AML-193 (cell line): Measurements from ENCODE around the gene DACH1.

ENCODE experiments used
- DNase-seq, 2 experiments: peaks; one replicate each; lab custom pipeline; 2025; lab: John Stamatoyannopoulos, UW

DACH1 gene

DNA sequence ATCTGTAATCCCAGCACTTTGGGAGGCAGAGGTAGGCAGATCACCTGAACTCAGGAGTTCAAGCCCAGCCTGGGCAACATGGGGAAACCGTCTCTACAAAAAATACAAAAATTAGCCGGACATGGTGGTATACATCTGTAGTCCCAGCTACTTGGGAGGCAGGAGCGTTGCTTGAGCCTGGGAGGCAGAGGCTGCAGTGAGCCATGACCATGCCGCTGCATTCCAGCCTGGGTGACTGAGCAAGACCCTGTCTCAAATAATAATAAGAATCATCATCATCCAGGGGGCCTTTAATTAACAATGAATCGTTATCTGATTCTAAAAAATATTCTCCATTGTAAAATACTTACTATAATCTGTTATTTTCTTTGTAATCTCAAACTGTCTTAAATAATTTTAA lies 283.4 kb downstream of the DACH1 start:
- no peak for DNase-seq

DNA sequence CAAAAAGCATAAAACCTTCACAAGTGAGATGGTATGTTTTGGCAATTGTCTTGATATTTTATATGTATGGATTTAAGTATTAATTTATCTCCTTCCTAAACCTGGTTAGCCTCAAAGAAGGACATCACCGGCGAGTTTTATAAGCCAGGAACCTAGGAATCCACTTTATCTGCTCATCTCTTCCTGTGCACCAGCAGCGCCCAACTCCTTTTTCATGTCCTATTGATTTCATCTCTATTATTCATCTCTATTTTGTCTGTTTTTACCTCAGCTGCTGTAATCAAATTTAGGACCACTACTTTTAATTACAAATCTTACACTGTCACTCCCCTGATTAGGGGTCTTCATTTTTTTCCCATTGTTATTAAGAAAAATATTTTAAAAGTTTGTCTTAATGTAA lies 286.4 kb downstream of the DACH1 start:
- DNase-seq = no peak

DNA sequence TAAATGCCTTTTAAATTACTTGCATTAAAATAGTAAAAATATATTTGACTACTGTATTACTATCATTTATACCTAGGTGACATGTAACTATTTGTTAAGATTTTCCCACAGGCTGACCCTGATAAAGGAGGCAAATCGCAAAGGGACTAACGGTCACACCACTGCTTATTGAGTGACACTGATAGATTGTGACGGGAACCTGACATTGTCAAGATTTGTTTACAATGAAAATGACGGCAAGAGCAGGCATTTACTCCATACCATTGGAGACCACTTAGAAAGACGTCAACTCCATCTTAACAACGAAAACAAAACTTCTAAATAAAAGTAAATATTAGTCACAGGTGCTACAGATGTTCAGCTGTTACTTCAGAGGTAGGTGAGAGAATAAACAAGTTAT lies 289.0 kb downstream of the DACH1 start:
- no peak for DNase-seq

GRCh38 chr13:71577127-71577526 lies 289.9 kb downstream of the DACH1 start:
- DNase-seq = no peak

- DNase-seq = no peak
Measured at GRCh38 chr13:71576571-71576970, 290.4 kb downstream of the DACH1 start.

DNA sequence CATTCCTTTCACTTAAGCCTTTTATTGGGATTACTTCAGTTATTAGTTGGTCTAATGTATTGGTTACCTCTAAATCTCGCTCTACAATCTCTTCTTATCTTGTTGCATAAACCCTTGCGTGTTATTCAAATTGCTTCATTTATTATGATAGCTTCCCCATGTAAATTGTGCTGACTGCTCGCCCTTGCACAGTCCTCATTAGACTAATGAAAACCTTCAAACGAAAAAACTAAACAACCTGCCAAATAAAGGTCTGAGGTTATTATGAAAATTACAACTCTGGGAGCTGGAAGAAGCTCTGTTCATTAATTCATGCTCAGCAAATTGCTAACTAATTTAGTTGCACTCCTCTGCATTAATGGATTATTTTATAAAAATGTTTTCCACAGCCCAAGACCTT lies 320.1 kb downstream of the DACH1 start:
- no peak for DNase-seq

- DNase-seq = no peak
Measured at GRCh38 chr13:71540098-71540497, 326.9 kb downstream of the DACH1 start.

DNA sequence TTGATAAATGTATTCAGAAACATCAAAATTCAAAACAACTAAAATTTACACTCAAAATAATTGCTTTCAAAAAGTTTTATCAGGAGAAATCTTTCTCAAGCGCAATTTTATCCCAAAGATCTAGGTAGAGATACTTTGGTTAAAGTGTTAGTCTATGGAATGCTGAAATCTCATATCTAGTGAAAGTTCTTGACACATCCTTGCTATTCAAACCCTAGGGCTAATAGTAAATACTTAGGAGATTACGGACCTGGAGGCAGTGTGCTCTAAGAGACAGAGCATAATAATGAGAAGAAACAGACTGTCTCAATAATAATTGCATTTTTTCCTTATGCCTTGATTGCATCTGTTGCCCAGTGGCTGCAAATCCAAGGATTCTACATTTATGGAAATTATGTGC lies 330.8 kb downstream of the DACH1 start:
- no peak for DNase-seq

DNA sequence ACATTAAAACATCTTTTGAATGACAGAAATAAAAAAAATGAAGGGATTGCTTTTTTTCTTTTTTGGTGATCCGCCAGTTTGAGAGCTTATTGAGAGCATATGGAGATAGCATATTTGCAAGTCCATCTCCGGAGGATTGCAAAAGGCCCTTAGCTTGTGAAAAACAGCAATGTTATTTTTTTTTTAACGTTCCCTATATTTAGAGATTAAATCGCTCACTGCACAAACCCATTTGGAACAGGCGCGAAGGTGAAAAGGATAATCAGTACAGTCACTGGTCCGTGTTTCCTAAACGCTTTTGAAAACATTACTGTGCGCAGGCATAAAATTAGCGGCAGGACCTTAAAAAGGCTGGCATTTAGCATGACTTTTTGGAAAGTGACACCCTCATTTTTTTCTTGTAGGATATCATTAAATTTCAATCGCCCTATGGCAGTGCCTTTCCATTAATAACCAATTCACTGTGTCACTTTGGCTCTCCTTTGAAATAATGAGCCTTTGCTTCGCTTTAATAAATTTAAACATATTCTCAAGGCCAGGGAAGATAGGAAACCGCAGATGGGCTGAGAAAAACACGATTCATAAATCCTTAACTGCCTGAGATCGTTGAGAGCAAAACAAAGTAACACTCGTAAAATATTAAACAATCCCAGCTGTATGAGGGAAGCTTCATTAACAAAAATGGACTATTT lies 342.2 kb downstream of the DACH1 start:
- DNase-seq = no peak

GRCh38 chr13:71524245-71524612 lies 342.8 kb downstream of the DACH1 start:
- no peak for DNase-seq

DNA sequence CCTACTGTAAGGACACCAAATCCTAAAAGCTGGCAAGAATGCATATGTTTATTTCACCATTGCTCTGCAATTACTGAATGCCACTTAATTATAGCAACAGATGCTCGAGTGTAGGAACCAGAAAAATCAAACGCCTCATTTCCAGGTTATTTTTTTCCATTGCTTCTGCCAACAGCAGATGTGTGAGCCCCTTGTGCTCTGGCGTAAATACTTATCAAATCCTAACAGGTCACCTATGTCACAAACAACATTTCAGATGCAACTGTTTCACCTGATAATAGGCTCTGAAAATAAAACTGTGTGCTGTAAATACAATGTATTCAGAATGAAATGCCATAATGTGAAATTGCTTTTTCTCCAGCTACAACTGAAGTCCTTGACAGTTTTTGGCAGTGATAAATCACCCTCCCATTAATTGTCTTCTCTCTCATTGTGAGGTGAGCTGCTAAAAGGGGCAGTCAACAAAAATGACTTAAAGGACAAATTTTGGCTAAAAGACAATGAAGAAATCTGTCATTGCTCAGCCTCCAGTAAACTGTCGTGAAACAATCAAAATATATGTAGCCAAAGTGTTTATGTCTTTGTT lies 344.0 kb downstream of the DACH1 start:
- DNase-seq = no peak

DNA sequence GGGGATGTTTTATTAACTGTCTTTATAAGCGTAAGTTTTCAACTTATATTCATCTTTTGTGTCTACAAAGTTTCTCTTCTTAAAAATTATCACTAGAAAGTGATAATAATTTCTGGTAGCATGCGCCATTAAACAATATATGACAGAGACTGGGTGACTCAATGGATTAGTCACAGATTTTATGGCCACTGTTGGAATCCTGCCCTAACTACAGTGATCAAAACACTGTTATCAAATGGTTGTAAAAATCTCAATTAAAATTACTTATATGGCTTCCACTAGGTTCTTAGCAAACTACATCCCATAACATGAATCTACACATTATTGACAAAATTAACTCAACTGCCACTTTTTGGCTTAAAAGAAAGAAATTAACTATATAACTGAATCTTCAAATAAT lies 350.0 kb downstream of the DACH1 start:
- no peak for DNase-seq

GRCh38 chr13:71516521-71516920 lies 350.5 kb downstream of the DACH1 start:
- no peak for DNase-seq

- no peak for DNase-seq
Measured at GRCh38 chr13:71515744-71516038, 351.3 kb downstream of the DACH1 start.

DNA sequence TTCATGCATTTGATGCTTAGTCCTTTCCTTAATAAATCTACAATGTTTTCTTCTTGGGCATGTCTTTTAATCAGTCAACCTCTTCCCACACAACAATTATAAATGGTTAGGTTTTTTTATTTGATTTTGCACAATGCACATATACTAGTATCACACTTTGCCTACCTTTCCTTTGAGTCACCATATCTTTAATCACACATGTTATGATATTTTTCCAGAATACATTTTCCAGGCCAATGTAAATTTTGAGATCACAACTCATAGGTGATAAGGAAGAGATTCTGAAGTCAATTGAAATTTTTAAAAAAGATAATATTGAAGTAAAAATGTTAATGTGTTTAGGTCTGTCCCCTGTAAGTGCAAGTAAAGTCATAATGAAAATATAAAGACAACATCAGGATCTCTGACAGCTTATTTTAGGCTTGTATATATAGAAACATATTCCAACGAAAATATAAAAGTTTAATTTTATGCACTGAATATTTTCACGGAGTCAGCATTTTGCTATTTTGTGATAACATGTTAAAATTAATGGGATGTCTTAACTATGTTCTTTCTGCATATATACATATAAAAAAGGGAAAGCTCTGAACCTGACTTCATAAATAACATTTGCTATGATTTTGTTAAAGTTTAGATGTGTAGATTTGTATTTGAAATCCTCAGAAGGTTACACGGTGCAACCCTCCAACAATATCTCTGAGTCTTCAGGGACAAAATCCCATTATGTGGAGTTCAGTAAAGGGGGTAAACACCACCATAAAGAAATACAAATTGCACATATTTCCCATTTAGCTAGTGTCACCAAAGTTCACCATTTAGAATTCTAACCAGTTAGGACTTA lies 351.9 kb downstream of the DACH1 start:
- no peak for DNase-seq

- no peak for DNase-seq
Measured at GRCh38 chr13:71513411-71514033, 353.5 kb downstream of the DACH1 start.

GRCh38 chr13:71503781-71504180 lies 363.2 kb downstream of the DACH1 start:
- no peak for DNase-seq

DNA sequence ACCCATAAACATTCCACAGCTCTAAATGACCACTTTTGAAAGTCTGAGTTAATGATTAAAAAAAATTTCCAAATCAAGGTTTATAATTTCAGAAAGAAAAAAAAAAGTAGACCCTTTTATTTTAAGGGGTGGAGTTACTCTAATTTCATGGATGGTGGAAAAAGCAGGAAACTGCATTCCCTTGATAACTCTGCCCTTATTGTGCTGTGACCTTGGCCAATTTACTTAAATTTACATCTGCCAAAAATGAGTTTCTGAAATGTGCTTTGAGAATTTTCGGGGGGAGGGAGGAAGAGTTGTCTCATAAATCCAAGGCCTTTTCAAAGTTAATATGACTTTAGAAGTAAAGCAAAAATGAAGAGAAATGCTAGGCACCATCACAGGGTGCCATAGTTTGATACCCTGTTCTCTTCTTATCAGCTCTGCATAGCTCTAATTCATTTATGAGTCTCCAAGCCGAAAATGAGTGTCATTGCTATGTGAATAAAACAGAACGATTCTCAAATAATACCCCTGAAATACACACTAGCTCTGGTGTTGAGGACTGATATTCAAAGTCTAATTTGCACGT lies 367.0 kb downstream of the DACH1 start:
- no peak for DNase-seq

GRCh38 chr13:71499235-71499634 lies 367.8 kb downstream of the DACH1 start:
- no peak for DNase-seq

GRCh38 chr13:71493189-71493588 lies 373.8 kb downstream of the DACH1 start:
- no peak for DNase-seq

DNA sequence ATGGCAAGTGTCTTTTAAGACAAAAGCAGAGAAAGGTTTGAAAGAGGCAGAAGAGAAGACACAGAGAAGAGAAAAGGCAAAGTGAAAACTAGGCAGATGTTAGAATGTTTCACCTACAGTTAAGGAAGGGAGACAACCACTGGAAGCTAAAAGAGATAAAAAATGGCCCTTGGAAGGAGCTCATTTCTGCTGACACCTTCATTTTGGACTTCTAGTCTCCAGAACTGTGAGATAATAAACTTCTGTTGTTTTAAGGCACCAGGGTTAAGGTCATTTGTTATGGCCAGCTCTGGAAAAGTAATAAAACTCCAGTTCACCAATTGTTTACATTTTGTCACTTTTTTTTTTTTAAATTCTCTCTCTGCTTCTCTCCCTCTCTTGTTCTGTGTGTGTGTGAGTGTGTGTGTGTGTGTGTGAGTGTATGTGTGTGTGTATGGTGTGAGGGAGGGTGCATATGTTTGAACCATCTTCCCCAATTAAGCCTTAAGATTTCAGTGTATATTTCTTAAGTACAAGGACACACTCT lies 374.6 kb downstream of the DACH1 start:
- no peak for DNase-seq

GRCh38 chr13:71491010-71491409 lies 376.0 kb downstream of the DACH1 start:
- no peak for DNase-seq
